NCI-H2196 (cell line): ENCODE results near the gene TMCC3.
"Not testable (repeated sequence)": the region's sequence is repeated elsewhere in the genome, so short reads cannot be mapped to it uniquely, and the experiment has no call there.

Source experiments
- DNase-seq: peaks from one replicate; lab custom pipeline; 2025; ENCODE audit not compliant: unreplicated experiment; lab: John Stamatoyannopoulos, UW

TMCC3 gene

DNA sequence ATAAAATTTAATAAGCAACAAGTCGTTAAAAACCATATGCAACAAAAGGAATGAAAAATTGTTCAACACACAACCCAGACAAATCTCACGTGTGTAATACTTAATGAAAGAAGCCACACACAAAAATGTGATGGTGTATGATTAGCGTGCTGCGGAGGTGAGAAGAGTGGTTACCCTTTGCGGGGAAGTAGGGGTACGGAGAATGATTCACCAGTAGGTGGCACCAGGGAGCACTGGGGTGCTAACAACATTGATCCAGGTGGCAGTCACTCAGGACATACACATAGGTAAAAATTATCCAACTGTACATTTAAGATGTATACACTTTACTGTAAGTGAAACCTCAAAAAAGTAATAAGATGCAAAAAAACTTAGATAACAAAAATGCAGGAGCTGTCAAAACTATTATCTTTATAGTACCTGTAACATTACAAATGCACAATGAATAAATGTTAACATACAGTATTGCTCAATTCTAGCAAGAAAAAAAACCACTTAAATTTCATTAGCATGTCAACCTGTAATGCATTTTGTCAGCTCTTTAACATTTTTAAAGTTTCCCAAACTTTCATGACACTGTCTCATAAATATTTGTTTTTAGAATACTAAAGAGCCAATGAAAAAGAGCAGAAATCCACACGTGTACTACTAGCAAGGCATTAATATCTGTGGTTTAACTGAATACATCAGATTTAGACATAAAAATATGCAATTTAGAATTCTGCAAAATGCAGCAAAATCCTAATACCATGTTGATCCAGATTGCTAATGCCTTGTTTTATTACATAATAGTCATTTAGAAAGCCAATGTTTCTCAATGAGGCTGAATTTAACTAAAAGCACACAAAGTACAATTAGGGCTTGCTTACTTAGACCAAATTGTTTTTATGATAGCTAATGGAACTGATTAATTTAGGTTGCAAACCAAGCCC lies 46.7 kb downstream of the TMCC3 start:
- DNase-seq: no peak

DNA sequence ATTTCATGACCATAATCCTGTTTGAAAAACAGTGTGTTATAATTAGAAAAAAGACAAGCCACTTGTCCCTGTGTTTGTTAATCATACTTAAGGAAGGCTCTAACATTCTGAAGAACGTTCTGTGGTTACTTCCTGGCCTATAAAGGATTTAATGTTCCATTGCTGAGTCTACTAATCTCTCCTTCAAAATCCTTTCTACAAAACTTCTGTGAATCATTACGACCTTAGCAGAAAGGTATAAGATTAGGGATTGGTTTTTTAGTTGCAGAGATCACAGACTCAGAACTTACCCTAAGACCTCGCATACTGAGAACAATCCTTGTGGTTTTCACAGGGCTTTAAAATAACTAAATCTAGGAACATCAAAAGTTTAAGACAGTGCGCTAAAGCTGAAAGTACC lies 48.3 kb downstream of the TMCC3 start:
- DNase-seq: no peak

DNA sequence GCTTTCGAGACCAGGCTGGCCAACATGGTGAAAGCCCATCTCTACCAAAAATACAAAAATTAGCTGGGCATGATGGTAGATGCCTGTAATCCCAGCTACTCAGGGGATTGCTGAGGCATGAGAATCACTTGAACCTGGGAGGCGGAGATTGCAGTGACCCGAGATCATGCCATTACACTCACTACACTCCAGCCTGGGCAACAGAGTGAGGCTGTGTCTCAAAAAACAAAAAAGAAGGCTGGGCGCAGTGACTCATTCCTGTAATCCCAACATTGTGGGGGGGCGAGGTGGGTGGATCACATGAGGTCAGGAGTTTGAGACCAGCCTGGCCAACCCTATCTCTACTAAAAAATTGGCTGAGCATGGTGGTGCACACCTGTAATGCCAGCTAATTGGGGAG lies 49.0 kb downstream of the TMCC3 start:
- DNase-seq: not testable (repeated sequence)

DNA sequence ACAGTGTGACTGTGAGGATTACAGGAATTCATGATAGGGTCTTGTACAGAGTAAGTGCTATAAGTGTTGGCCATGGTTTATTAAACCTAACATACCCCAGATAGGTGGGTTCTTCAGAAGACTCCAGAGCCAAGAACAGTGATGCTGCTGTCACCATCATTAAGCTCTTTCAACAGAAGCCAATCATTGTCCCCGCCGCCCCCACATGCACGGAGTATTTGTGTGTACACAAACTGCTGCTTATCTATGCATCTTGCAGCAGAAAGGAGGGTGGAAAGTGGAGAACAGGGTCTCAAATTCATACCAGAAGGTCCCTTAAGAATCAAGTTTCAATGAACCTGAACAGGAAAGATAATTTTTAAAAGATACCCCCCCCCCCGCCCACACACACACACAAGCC lies 51.2 kb downstream of the TMCC3 start:
- DNase-seq: no peak

DNA sequence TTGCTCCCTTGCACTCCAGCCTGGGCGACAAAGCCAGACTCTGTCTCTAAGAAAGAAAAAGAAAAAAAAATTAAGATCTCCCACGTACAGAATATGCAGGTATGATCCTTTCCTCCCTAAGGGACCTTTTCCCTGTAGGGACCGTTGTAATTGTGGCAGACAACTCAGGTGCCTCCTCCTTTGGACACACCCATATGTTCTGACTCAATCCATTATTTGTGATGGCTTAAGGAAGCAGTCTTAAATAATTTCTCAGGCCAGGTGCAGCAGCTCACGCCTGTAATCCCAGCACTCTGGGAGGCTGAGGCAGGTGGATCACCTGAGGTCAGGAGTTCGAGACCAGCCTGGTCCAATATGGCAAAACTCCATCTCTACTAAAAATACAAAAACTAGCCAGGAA lies 53.1 kb downstream of the TMCC3 start:
- DNase-seq: peak; percentile 17

DNA sequence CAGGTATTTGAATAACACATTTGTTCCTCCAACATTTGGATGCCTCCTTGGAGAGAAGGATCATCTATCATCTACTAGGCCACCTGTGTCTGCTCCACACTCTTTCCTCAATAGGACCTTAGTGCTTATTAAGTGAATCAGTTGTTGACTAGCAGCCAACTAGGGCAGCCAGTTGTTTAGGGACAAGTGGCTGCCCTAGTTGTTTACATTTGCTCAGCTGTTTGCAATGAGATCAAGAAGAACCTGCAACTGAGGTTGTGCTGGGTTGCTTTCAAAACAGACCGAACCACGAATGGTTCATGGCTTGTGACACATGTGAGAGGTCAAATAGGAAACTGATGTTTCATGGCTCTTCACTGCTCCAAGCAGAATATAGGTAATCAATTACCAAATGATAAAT lies 53.8 kb downstream of the TMCC3 start:
- DNase-seq: peak; percentile 88

DNA sequence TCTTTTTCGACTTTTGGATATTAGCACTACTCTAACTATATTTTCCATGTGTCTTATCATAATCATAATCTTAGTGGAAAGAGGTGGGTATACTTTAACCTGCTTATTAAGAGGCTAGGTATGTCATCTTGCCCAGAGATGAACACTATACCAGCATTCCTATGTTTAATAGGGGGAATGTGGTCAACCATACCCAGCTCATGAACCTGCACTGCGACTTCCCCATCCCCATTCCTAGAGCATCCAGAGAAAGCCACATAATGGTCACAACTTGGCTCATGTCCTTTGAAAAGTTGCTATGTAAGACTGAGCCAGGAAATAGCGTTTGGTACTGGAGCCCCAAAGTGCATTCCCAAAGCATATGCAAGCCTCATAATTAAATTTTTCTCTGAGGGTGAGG lies 55.2 kb downstream of the TMCC3 start:
- no peak for DNase-seq

DNA sequence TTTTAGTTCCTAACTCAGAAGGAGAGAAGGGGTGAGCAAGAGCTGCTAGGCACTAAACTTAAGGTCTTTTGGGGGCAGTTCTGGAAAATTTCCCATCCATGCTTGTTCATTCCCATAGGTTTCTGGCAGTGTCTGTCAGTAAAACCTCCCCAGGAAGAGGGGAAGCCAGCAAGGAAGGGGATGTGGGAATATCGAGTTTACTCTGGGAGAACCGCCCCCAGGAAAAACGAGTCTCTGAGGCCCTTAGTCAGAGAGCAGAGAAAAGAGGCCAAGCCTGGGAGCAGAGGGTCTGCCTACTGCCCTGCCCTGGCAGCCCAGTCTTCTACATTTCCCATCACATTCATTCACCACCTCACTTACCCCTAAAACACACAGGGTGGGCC lies 55.9 kb downstream of the TMCC3 start:
- DNase-seq: no peak

DNA sequence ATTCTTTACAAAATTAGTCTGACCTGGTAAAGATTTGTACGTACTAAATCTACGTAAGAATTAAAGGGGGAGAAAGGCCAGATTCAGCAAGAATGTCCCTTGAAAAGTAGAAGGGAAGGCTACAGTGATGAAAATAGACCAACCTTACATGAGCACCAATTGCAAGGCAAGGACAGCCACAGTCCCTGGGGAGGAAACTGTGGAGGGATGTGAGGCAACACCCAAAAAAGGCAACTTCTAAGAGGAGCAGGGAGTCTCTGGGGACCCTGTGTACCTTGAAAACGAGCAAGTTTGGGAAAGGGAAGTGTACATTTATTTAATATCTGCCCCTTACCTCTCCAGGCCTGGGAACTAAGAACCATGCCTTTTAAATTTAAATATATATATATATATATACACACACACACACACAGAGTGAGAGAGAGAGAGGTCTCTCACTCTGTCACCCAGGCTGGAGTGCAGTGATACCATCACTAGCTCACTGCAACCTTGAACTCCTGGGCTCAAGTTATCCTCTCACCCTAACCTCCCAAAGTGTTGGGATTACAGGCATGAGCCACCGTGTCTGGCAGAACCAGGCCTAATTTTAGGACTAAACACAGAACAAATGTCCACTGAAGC lies 56.4 kb downstream of the TMCC3 start:
- DNase-seq: no peak

DNA sequence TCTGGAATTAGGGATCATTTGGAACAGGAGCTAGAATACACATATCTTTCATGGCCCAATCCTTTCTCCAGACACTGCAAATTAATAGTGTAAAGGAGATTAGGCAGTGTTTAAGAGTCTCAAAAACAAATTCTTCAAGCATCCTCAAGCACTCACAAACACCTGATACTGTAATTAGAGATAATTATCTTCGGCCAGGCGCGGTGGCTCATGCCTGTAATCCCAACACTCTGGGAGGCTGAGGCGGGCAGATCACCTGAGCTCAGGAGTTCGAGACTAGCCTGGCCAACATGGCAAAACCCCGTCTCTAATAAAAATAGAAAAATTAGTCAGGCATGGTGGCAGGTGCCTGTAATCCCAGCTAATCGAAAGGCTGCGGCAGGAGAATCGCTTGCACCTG lies 57.6 kb downstream of the TMCC3 start:
- DNase-seq: not testable (repeated sequence)

DNA sequence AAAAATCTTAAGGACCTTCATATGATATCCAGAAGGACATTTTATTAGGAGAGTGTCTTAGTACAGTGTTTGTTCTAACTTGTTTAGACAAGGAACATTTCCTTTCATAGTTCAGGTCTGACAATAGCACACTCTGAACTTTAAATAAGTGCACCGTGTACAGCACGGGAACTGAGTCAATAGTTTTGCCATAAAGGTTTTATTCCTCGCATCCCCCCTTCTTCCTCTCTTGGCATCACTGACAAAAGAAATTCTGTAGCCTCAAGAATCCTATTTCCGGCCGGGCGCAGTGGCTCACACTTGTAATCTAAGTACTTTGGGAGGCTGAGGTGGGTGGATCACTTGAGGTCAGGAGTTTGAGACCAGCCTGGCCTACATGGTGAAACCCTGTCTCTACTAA lies 58.3 kb downstream of the TMCC3 start:
- no peak for DNase-seq

DNA sequence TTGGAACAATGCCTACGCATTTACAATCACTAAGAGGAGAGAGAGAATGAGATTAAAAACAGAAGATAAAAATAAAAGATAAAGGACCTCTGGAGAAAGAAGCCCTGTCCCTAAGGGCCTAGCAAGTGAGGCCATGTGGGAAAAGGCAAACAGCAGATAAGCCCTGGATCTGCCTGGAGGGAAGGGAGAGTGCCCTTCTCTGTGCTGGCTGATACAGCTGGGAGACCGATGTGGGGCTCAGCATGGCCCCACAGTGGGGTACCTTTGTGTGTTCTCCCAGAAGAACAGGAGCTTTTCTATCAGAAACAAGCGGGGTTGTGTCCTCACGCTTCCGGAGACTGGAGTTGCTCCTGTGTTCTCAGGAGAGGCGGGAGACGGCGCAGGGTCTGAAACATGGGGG lies 59.9 kb downstream of the TMCC3 start:
- no peak for DNase-seq

DNA sequence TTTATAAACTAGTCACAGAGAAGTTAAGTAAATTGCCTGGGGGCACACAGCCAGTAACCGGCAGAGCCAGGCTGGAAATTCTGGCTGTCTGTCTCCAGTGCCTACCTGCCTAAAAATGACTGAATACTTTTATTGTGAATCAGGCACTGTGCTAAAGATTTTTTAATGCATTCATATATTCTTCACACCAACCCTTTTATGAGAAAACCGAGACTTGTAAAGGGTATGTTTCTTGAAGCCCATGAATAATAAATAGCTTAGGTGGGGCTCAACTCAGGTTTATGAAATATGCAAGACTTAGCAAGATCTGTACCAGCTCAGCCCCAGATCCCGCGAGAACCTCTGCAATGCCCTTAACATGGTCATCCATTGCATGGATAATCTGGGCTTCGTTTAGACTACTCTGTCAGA lies 60.8 kb downstream of the TMCC3 start:
- no peak for DNase-seq

DNA sequence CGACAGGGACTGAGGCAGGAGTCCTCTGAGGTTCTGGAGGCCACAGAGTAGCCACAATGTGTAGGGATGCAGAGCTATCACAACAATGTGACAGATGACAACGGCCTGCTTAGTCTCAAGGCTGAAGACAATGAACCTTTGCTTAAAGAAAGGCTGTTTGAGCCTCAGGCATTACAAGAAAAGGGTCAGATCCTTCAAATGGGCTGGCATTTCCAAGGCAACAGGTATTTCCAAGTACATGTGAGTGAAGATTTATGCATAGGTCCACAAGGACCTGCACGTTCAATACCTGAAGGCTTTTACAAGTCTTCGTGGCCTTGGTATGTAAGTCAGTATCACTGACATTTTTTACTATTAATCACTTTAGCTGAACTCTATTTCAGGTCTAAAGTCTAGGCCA lies 62.0 kb downstream of the TMCC3 start:
- no peak for DNase-seq

DNA sequence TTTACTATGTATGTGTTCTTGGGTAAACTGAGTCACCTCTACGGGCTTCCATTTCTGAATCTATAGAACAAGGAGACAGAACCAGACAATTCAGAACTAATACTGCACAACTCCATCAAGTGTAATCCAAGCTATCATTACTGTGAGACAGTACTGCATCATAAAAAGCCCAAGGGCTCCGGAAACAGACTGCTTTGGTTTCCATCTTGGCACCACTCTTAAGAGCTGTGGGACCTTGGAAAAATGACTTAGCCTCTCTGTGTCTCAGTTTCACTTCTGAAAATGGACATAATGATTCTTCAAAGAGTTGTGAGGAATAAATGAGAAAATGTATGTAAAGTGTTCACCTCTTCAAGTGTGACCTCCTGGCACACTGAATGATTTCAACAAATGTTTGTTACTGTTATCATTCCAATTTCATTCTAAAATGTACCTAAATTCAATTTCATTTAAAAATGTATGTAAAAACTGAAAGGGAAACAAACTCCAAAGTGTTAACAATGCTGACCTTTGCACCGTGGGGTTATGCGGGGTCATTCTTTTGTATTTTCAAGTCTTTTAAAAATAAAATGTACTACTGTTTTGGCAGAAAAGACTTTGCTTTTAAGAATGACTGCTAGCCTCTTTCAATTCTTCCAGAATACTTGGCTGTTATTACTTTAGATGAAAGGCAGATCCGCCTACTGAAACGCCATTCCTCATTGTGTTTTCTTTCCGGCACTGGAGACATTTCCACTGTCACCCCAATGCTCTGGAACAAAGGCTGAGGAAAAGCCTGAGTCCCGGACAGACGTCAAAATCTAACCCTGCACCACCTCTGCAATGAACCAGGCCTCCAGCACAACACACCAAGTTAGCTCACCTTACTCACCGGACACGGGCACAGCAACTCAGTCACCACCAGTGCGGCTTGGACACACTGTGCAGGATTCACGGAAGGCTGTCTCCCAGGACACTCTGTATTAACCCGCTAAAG lies 62.8 kb downstream of the TMCC3 start:
- no peak for DNase-seq

DNA sequence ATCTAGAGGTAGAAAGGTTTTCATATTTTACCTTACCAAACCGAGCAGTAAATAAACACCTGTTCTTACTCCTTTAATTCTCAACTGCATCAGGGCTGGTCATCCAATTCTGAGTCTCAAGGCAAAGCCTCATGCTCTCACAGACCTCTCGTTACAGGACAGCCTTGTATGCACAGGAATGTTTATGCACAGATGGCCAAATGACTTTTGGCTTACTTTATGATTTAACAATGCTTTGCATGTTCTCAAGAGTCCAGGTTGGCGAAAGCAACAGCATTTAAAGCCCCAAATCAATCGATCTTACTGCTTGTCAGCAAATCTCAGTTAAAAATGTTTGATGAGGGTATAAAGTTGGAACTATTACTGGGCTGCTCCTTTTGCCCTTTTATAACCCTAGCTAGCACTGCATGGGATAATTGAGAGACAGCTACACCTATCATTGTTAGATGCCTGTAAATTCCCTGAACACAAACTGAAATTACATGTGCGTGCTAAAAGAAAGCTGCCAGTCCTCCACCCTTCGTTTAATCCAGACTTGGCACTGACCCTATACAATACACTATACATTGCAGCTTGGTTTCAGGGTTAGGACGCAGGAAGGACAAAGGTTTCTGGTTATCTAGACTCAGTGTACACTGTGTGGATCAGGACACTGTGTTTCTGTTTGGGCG lies 63.6 kb downstream of the TMCC3 start:
- DNase-seq: no peak

DNA sequence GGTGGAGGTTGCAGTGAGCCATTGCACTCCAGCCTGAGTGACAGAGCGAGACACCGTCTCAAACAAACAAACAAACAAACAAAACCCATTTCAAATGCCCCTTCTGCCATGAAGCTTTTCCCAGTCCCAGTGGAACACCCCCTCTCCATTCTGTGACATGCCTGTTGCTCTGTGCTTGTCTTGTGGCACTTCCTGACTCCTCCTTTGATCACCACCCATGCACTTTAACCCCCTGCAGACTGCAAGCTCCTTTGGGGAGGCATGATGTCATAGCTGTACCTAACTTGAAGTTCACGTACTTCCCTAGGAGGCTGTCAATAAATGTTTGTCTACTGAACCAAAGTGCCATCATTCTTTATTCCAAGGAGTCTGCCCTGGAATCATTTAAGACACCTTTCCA lies 64.7 kb downstream of the TMCC3 start:
- DNase-seq: no peak

DNA sequence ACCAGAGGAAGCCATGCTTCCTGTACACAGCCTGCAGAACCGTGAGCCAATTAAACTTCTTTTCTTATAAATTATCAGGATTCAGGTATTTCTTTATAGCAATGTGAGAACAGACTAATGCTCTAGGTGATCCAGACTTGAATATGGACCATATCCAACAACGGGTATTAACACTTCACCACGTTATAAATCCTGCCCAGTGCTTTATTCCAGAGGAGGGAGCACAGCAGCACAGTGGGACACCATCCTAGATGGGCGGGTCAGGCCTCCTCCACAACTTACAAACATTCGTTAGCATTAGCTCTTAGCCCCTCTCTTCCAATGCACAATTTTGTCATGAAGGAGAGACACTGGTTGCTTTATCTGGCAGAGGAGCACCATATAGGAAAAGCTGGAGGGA lies 66.0 kb downstream of the TMCC3 start:
- DNase-seq: no peak

DNA sequence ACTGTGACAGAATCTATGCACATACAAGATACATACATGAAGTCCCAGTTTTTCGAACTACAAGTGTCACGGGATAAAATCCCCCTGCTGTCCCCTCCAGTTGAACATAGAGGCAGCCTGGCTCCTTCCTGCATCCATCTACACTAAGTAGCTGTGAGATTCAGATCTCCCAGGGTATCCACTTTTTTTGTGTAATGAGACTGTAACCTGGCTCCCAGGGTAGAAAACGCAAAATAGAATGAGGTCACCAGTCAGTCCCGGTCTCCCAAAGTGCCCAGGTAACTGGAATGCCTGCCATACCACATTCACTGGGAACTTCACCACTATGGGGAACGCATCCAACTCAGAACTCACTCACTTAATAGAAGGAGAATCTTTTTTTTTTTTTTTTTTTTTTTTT lies 67.8 kb downstream of the TMCC3 start:
- no peak for DNase-seq

DNA sequence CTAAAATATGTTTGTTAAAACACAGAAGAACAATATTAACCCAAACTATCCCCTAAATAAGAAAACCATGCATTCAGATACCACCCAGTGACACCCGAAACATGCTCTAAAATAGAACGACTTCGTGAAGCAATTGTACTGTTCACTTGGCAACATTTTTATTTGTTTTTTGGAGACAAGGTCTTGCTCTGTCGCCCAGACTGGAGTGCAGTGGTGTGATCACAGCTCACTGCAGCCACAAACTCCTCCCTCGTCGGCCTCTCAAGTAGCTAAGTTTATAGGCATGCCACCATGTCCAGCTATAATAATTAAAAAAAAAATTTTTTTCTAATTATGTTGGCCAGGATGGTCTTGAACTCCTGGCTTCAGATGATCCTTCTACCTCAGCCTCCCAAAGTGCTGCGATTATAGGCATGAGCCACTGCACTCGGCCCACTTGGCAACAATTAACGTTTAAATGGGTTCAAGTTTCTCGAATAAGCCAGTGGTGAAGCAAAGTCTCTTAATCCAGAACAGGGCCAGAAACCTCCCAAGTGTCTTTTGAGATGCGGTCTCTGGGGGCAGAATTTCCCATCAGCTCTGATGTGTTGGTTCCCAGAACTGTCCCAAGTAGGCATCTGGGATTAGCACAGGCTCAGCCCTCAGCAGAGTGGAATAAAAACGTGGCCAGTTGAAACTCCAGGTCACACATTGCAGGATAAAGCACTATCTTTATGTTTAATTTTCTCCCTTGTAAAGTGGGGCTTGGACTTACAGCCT lies 74.5 kb downstream of the TMCC3 start:
- DNase-seq: no peak
